ENCODE measurements around the gene RC3H2.
"Not testable (repeated sequence)": the region's sequence is repeated elsewhere in the genome, so short reads cannot be mapped to it uniquely, and the experiment has no call there.

The RC3H2 gene

GRCh38 chr9:122837266-122837850 lies 67.8 kb downstream of the RC3H2 start:
- no peak for DNase-seq

GRCh38 chr9:122835313-122835731 lies 69.8 kb downstream of the RC3H2 start:
- DNase-seq = no peak

- DNase-seq = no peak
These were observed 73.0 kb downstream of the RC3H2 start for GRCh38 chr9:122832194-122832593.

- not testable (repeated sequence) for DNase-seq
These were observed 76.2 kb downstream of the RC3H2 start for GRCh38 chr9:122828965-122829284.

GRCh38 chr9:122827761-122828093 lies 77.4 kb downstream of the RC3H2 start:
- DNase-seq = no peak

GRCh38 chr9:122822938-122823337 lies 82.2 kb downstream of the RC3H2 start:
- DNase-seq = no peak

GRCh38 chr9:122822056-122822455 lies 83.1 kb downstream of the RC3H2 start:
- no peak for DNase-seq

GRCh38 chr9:122821278-122821943 lies 83.7 kb downstream of the RC3H2 start:
- peak; percentile 49 for DNase-seq

- DNase-seq = no peak
These were observed 84.7 kb downstream of the RC3H2 start for GRCh38 chr9:122820490-122820845.

- DNase-seq = no peak
These were observed 85.2 kb downstream of the RC3H2 start for GRCh38 chr9:122819791-122820489.

GRCh38 chr9:122819326-122819725 lies 85.8 kb downstream of the RC3H2 start:
- DNase-seq = no peak

- no peak for DNase-seq
These were observed 88.8 kb downstream of the RC3H2 start for GRCh38 chr9:122816163-122816867.

GRCh38 chr9:122815544-122815943 lies 89.6 kb downstream of the RC3H2 start:
- DNase-seq = no peak

- peak; percentile 80 for DNase-seq
These were observed 90.6 kb downstream of the RC3H2 start for GRCh38 chr9:122814545-122814944.

GRCh38 chr9:122812736-122813135 lies 92.4 kb downstream of the RC3H2 start:
- no peak for DNase-seq

- DNase-seq = peak; percentile 58
These were observed 94.7 kb downstream of the RC3H2 start for GRCh38 chr9:122810306-122810946.

- DNase-seq = not testable (repeated sequence)
These were observed 95.9 kb downstream of the RC3H2 start for GRCh38 chr9:122809261-122809660.

- DNase-seq = no peak
These were observed 97.0 kb downstream of the RC3H2 start for GRCh38 chr9:122808141-122808540.

- no peak for DNase-seq
These were observed 97.8 kb downstream of the RC3H2 start for GRCh38 chr9:122807271-122807900.

- DNase-seq = no peak
These were observed 98.5 kb downstream of the RC3H2 start for GRCh38 chr9:122806661-122807060.

GRCh38 chr9:122800066-122801060 lies 104.8 kb downstream of the RC3H2 start, which contains the start of gene OR1K1:
Gene OR1K1 (plus strand): TSS chr9:122800123. CDS start chr9:122800123, 0 bp downstream.
- no peak for DNase-seq
